ENCODE results near the gene ODAPH. TPM values are rescaled to one million over a fixed set of nuclear protein-coding genes. Genes with fewer than 3 reads are reported as not detected.

The ODAPH gene
- total RNA-seq, 1 experiment from 2014 or later, result not detected

GRCh38 chr4:75514949-75515612, 40.8 kb upstream of the ODAPH start:
- Histone ChIP-seq H3K56ac (ENCODE audit: insufficient read length, low read depth, low read length) (no peak overlapping the region), H2BK15ac (ENCODE audit: low read depth, low read length) (no peak overlapping the region), H3K4ac (ENCODE audit: low read depth, low read length) (no peak overlapping the region), H3K9me3 (ENCODE audit: control insufficient read depth, low read depth, low read length) (no peaks in the 10 kb centered on the region), H3K18ac (ENCODE audit: insufficient read length, low read depth, low read length) (no peak overlapping the region), H2BK120ac (ENCODE audit: low read depth, low read length, poor library complexity, severe bottlenecking) (no peak overlapping the region), H3T11ph (ENCODE audit: low read length) (no peak overlapping the region), H3K14ac (ENCODE audit: insufficient read depth, low read length) (no peak overlapping the region), H4K8ac (replicated peaks; ENCODE audit: insufficient read length, low read depth, low read length) (no peak overlapping the region), H2BK20ac (ENCODE audit: low read depth, low read length, poor library complexity, severe bottlenecking) (no peak overlapping the region), H3K23me2 (ENCODE audit: insufficient read length, low read depth, low read length, poor library complexity, severe bottlenecking) (peaks cover 13% of the 10 kb centered on the region), H3K4me1 (ENCODE audit: insufficient read depth, low read length) (peaks cover 8% of the 10 kb centered on the region), H2AFZ (ENCODE audit: low read length) (no peak overlapping the region), H2BK5ac (ENCODE audit: insufficient read length, low read length) (no peak overlapping the region), H4K20me1 (ENCODE audit: control insufficient read depth, insufficient read depth, insufficient read length) (peaks cover 4% of the 10 kb centered on the region), H3K4me2 (ENCODE audit: insufficient read depth, insufficient read length, low read length) (peak overlapping the region; percentile 96), H3K9ac (ENCODE audit: extremely low read depth, insufficient read length, low read length) (peak overlapping the region; percentile 78), H3K23ac (ENCODE audit: insufficient read length, low read depth, low read length) (no peak overlapping the region), H4K91ac (ENCODE audit: insufficient read length, low read depth, low read length) (no peak overlapping the region), H2BK12ac (ENCODE audit: insufficient read length, low read depth, low read length) (no peak overlapping the region), H3K27ac (ENCODE audit: insufficient read length, low read depth, low read length) (peak overlapping the region; percentile 28), H3K79me2 (ENCODE audit: insufficient read depth, low read length) (peaks cover 7% of the 10 kb centered on the region; the same call in 1 of the 2 replicates), H2AK5ac (ENCODE audit: insufficient read length, low read length) (no peak overlapping the region), H4K5ac (ENCODE audit: insufficient read length, low read depth, low read length) (no peak overlapping the region), H3K79me1 (ENCODE audit: insufficient read depth, low read depth, low read length, poor library complexity, severe bottlenecking) (no peaks in the 10 kb centered on the region), H3K27me3 (ENCODE audit: insufficient read depth, low read length) (no peaks in the 10 kb centered on the region)
- no peak overlapping the region; a peak in 1 of 5 replicates for H3K4me3 Mint-ChIP-seq
- WGBS (ENCODE audit: extremely low coverage, insufficient read length, low lambda C conversion rate), result no CpG with 5 or more reads among the region's 9 CpGs
- H3K27ac Mint-ChIP-seq, result peak overlapping the region; percentile 21 to 88 (median 34)
- DNase-seq, result no peak
- peaks cover 13% of the 10 kb centered on the region in 2 experiments for H3K4me1 Mint-ChIP-seq
- no peaks in the 10 kb centered on the region for H3K27me3 Mint-ChIP-seq (ENCODE audit: low read depth)
- H3K36me3 Mint-ChIP-seq (ENCODE audit: insufficient read depth in 1 of 3, low read depth in 3 of 3), result peaks cover 13 to 44% (median 33%) of the 10 kb centered on the region in 3 experiments
- TF ChIP-seq CTCF (conservative IDR thresholded peaks at IDR 0.05), result no peak
- peaks cover 0 to 2% of the 10 kb centered on the region in 2 experiments; a peak in 1 of 5 replicates for H3K9me3 Mint-ChIP-seq

All from H9 (cell line).